IMR-90 (cell line): ENCODE results near the gene STUB1. TPM values are rescaled to one million over a fixed set of nuclear protein-coding genes. Genes with fewer than 3 reads are reported as not detected.

Experiments
- ATAC-seq: fragments of 200-7000 bp; cut with Tn5 transposase; 2 replicates; pipeline ENCODE4 v1.9.1; 2020; ENCODE audit warnings: low read depth, mild to moderate bottlenecking, moderate library complexity
- BruUV-seq: library from RNA; stranded (reverse); fragments of 400-500 nt; replicated peaks from 2 replicates; lab custom pipeline; 2021; lab: Mats Ljungman, UMichigan
- CTCF ChIA-PET: fragments of 300-600 bp; formaldehyde crosslinking; extraction: SDS; loops from one replicate; lab custom pipeline; 2021; ENCODE audit warnings: antibody characterized with exemption; lab: Yijun Ruan, JAX
- POLR2A ChIA-PET: fragments of 300-600 bp; sonication (Branson Sonifier 250); formaldehyde crosslinking; loops from one replicate; lab custom pipeline; 2022; ENCODE audit warnings: antibody characterized with exemption; ENCODE audit not compliant: unreplicated experiment; lab: Charles Lee
- DNase-seq: peaks from one replicate; pipeline ENCODE4 v3.0.0; 2013
- H2AFZ ChIP-seq: replicated peaks from 2 replicates; pipeline ENCODE3; 2013; ENCODE audit warnings: low read length, mild to moderate bottlenecking; ENCODE audit not compliant: poor library complexity
- H2AK5ac ChIP-seq: 2 replicates; pipeline ENCODE4 v1.6.1; 2013; ENCODE audit warnings: low read depth, low read length, inconsistent platforms
- H2AK9ac ChIP-seq: replicated peaks from 2 replicates; pipeline ENCODE3; 2013; ENCODE audit warnings: mild to moderate bottlenecking, low read depth, low read length, moderate library complexity; ENCODE audit not compliant: poor library complexity
- H2BK120ac ChIP-seq: 2 replicates; pipeline ENCODE4 v1.6.1; 2013; ENCODE audit warnings: low read depth, low read length, inconsistent platforms
- H2BK15ac ChIP-seq: 3 replicates; pipeline ENCODE4 v1.6.1; 2013; ENCODE audit warnings: low read depth, low read length, inconsistent platforms
- H2BK20ac ChIP-seq: 2 replicates; pipeline ENCODE4 v1.6.1; 2013; ENCODE audit warnings: low read depth, mild to moderate bottlenecking, inconsistent platforms, low read length, moderate library complexity
- H2BK5ac ChIP-seq: 2 replicates; pipeline ENCODE4 v1.6.1; 2013; ENCODE audit warnings: mild to moderate bottlenecking, low read depth, low read length, inconsistent platforms; ENCODE audit not compliant: poor library complexity, severe bottlenecking
- H3K14ac ChIP-seq: replicated peaks from 2 replicates; pipeline ENCODE4 v1.6.1; 2013; ENCODE audit warnings: low read depth, low read length, inconsistent platforms
- H3K18ac ChIP-seq: 2 replicates; pipeline ENCODE4 v1.6.1; 2013; ENCODE audit warnings: low read depth, low read length, control low read depth
- H3K23ac ChIP-seq: 2 replicates; pipeline ENCODE4 v1.6.1; 2013; ENCODE audit warnings: low read depth, low read length, inconsistent platforms
- H3K27ac ChIP-seq: 2 replicates; pipeline ENCODE4 v1.5.1; 2013; ENCODE audit warnings: mild to moderate bottlenecking, control low read depth, low read length; ENCODE audit not compliant: insufficient read depth
- H3K27me3 ChIP-seq: 2 replicates; pipeline ENCODE4 v1.6.1; 2013; ENCODE audit warnings: low read length; ENCODE audit not compliant: control insufficient read depth, insufficient read depth
- H3K36me3 ChIP-seq: 2 replicates; pipeline ENCODE4 v1.6.1; 2013; ENCODE audit warnings: low read length, mixed read lengths; ENCODE audit not compliant: control insufficient read depth, insufficient read depth
- H3K4ac ChIP-seq: 2 replicates; pipeline ENCODE4 v1.6.1; 2013; ENCODE audit warnings: low read depth, low read length, inconsistent platforms
- H3K4me1 ChIP-seq: 2 replicates; pipeline ENCODE4 v1.6.1; 2013; ENCODE audit warnings: low read length, mixed read lengths; ENCODE audit not compliant: control insufficient read depth, insufficient read depth
- H3K4me2 ChIP-seq: 2 replicates; pipeline ENCODE4 v1.6.1; 2013; ENCODE audit warnings: low read depth, mild to moderate bottlenecking, control low read depth, low read length, moderate library complexity
- H3K4me3 ChIP-seq: 2 replicates; pipeline ENCODE4 v1.5.1; 2013; ENCODE audit warnings: low read depth, mild to moderate bottlenecking, control low read depth, low read length, moderate library complexity; ENCODE audit not compliant: insufficient read depth
- H3K56ac ChIP-seq: 2 replicates; pipeline ENCODE4 v1.6.1; 2013; ENCODE audit warnings: low read length, inconsistent platforms; ENCODE audit not compliant: insufficient read depth; ENCODE audit errors: extremely low read depth
- H3K79me1 ChIP-seq, 2 experiments: 2 replicates each; pipeline ENCODE4 v1.6.1; 2013; ENCODE audit warnings: low read length in 2 of 2, inconsistent platforms in 1 of 2, low read depth in 1 of 2
- H3K9ac ChIP-seq: 2 replicates; pipeline ENCODE4 v1.6.1; 2013; ENCODE audit warnings: low read depth, low read length, control low read depth
- H3K9me1 ChIP-seq: 2 replicates; pipeline ENCODE4 v1.6.1; 2013; ENCODE audit warnings: low read length, inconsistent platforms; ENCODE audit not compliant: insufficient read depth
- H3K9me3 ChIP-seq: 2 replicates; pipeline ENCODE4 v1.6.1; 2013; ENCODE audit warnings: low read length; ENCODE audit not compliant: control insufficient read depth, insufficient read depth
- H4K20me1 ChIP-seq: 2 replicates; pipeline ENCODE4 v1.6.1; 2013; ENCODE audit warnings: low read length, inconsistent platforms; ENCODE audit not compliant: insufficient read depth
- H4K5ac ChIP-seq: 2 replicates; pipeline ENCODE4 v1.6.1; 2013; ENCODE audit warnings: mild to moderate bottlenecking, low read depth, low read length, control low read depth
- H4K8ac ChIP-seq, 2 experiments: 2 replicates each; pipeline ENCODE4 v1.6.1; 2013; ENCODE audit warnings: low read depth in 2 of 2, low read length in 2 of 2, control low read depth in 1 of 2, inconsistent platforms in 1 of 2
- H4K91ac ChIP-seq: 2 replicates; pipeline ENCODE4 v1.6.1; 2013; ENCODE audit warnings: low read depth, low read length, inconsistent platforms; ENCODE audit not compliant: insufficient read depth
- BHLHE40 ChIP-seq: fragments of 150-350 bp; IDR thresholded peaks from 2 replicates; pipeline ENCODE4 v1.6.1; 2016; ENCODE audit warnings: mild to moderate bottlenecking, low read depth, low read length
- CHD1 ChIP-seq: IDR thresholded peaks from 2 replicates; pipeline ENCODE4 v1.6.1; 2012; ENCODE audit warnings: low read depth, low read length, improper control_type of control experiment
- FOS ChIP-seq: fragments of 150-350 bp; IDR thresholded peaks from 2 replicates; pipeline ENCODE4 v1.6.1; 2016; ENCODE audit warnings: low read depth, low read length
- MAFK ChIP-seq: IDR thresholded peaks from 2 replicates; pipeline ENCODE4 v1.6.1; 2012; ENCODE audit warnings: low read depth, low read length, improper control_type of control experiment
- MAZ ChIP-seq: IDR thresholded peaks from 2 replicates; pipeline ENCODE4 v1.6.1; 2012; ENCODE audit warnings: low read depth, mild to moderate bottlenecking, low read length, improper control_type of control experiment, moderate library complexity, borderline replicate concordance
- MXI1 ChIP-seq: IDR thresholded peaks from 2 replicates; pipeline ENCODE4 v1.6.1; 2012; ENCODE audit warnings: low read depth, mild to moderate bottlenecking, low read length, moderate library complexity, borderline replicate concordance
- NFE2L2 ChIP-seq: fragments of 150-350 bp; IDR thresholded peaks from 2 replicates; pipeline ENCODE4 v1.6.1; 2016; ENCODE audit warnings: low read depth, mild to moderate bottlenecking, low read length
- POLR2A ChIP-seq: IDR thresholded peaks from 2 replicates; pipeline ENCODE4 v1.6.1; 2012; ENCODE audit warnings: mild to moderate bottlenecking, low read depth, low read length
- RAD21 ChIP-seq: IDR thresholded peaks from 2 replicates; pipeline ENCODE4 v1.6.1; 2012; ENCODE audit warnings: low read length, improper control_type of control experiment
- SMC3 ChIP-seq: fragments of 150-350 bp; IDR thresholded peaks from 2 replicates; pipeline ENCODE4 v1.6.1; 2016; ENCODE audit warnings: low read depth, mild to moderate bottlenecking, antibody characterized with exemption, low read length, moderate library complexity
- WGBS, 2 experiments: methylation state at CpG; one replicate each; pipeline versions ENCODE4 v1.1.5 to v1.1.7; 2013; ENCODE audit warnings: missing lambda C conversion rate in 2 of 2; ENCODE audit not compliant: insufficient read length in 1 of 2; ENCODE audit errors: extremely low coverage in 2 of 2; 5-methylcytosine and 5-hydroxymethylcytosine counted together
- dilution Hi-C: fragments of 300-500 bp; cut with HindIII; formaldehyde crosslinking; loops from one replicate; pipeline ENCODE4 v1.14.3; 2018; ENCODE audit warnings: low sequenced_read_pairs; ENCODE audit not compliant: unreplicated experiment
- in situ Hi-C: fragments of 300-500 bp; cut with MboI; formaldehyde crosslinking; loops from 3 replicates; pipeline ENCODE4 v1.14.3; 2019; ENCODE audit warnings: low sequenced_read_pairs, inconsistent platforms, mixed read lengths
- intact Hi-C: fragments of 100-400 bp; cut with micrococcal nuclease; formaldehyde crosslinking; loops from 2 replicates; pipeline ENCODE4 v1.10.0; 2022
- polyA plus RNA-seq, 3 experiments: library from polyadenylated mRNA; depleted of rRNA; stranded (reverse); fragments of >200 nt; gene quantifications; 2 replicates each; pipeline ENCODE4 v1.2.3, GENCODE V29; 2012; ENCODE audit warnings: low replicate concordance in 1 of 3
- total RNA-seq: library from RNA; depleted of rRNA; stranded (reverse); fragments of >200 nt; gene quantifications from 2 replicates; pipeline ENCODE4 v1.2.3, GENCODE V29; 2012
- TF ChIP-seq, protein P1 (sequence below): conservative IDR thresholded peaks from 2 replicates; pipeline ENCODE4 v1.5.1; 2012; ENCODE audit warnings: mild to moderate bottlenecking, low read depth, low read length, improper control_type of control experiment
- TF ChIP-seq, protein P2 (sequence below): fragments of 150-350 bp; IDR thresholded peaks from 2 replicates; pipeline ENCODE4 v1.6.1; 2016; ENCODE audit warnings: low read depth, mild to moderate bottlenecking, low read length, moderate library complexity, borderline replicate concordance
- TF ChIP-seq, protein P3 (sequence below): fragments of 150-350 bp; IDR thresholded peaks from 2 replicates; pipeline ENCODE4 v1.6.1; 2017; ENCODE audit warnings: mild to moderate bottlenecking, antibody characterized with exemption, low read length, low read depth

Gene STUB1
- total and polyA plus RNA-seq, 2 of the 4 experiments (the other 2 are of a cell fraction): 183 to 186 TPM

DNA sequence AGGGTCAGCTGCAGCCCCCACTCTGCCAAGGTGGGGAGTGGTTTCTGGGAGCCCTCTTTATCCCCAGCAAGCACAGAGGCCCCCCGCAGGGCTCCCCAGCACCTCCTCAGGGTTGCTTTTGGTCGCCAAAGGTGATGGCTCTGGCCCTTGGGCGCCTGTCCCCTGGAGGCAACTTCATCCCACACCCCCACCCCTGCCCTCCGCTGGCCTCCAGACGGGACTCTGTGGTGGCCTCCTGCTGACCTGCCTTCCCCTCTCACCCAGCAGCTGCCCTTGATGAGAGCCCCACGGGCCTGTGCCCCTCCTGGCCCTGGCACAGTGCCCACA is 20.1 kb upstream of the STUB1 start:
- Histone ChIP-seq H3K27me3 (no peaks in the 10 kb centered on the region), H2BK5ac (no peak overlapping the region), H3K9ac (no peak overlapping the region), H2AFZ (no peak overlapping the region), H4K20me1 (no peaks in the 10 kb centered on the region), H3K4me3 (no peak overlapping the region), H2BK15ac (no peak overlapping the region), H3K9me3 (no peaks in the 10 kb centered on the region), H3K79me1 (no peaks in the 10 kb centered on the region), H3K27ac (no peak overlapping the region), H2AK9ac (peak overlapping the region; percentile 28), H3K18ac (no peak overlapping the region), H3K23ac (no peak overlapping the region), H3K4me1 (peaks cover 5% of the 10 kb centered on the region), H2BK120ac (no peak overlapping the region), H4K91ac (no peak overlapping the region), H3K36me3 (peaks cover 4% of the 10 kb centered on the region), H3K56ac (no peak overlapping the region), H3K14ac (no peak overlapping the region), H4K5ac (no peak overlapping the region), H3K4ac (no peak overlapping the region), H4K8ac (no peak overlapping the region), H3K4me2 (no peak overlapping the region), H2AK5ac (no peak overlapping the region), H3K9me1 (no peaks in the 10 kb centered on the region), H2BK20ac (no peak overlapping the region)
- 48% methylated on average over 2 of the region's 6 CpGs; no CpG with 5 or more reads in 1 of the 2 experiments for WGBS, 2 experiments
- TF ChIP-seq BHLHE40 (no peak), MAZ (no peak), SMC3 (no peak), RAD21 (no peak), POLR2A (no peak), NFE2L2 (no peak), MXI1 (no peak), CHD1 (no peak), MAFK (no peak), FOS (no peak)
- TF ChIP-seq, protein P1, sequence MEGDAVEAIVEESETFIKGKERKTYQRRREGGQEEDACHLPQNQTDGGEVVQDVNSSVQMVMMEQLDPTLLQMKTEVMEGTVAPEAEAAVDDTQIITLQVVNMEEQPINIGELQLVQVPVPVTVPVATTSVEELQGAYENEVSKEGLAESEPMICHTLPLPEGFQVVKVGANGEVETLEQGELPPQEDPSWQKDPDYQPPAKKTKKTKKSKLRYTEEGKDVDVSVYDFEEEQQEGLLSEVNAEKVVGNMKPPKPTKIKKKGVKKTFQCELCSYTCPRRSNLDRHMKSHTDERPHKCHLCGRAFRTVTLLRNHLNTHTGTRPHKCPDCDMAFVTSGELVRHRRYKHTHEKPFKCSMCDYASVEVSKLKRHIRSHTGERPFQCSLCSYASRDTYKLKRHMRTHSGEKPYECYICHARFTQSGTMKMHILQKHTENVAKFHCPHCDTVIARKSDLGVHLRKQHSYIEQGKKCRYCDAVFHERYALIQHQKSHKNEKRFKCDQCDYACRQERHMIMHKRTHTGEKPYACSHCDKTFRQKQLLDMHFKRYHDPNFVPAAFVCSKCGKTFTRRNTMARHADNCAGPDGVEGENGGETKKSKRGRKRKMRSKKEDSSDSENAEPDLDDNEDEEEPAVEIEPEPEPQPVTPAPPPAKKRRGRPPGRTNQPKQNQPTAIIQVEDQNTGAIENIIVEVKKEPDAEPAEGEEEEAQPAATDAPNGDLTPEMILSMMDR: no peak
- TF ChIP-seq, protein P2, sequence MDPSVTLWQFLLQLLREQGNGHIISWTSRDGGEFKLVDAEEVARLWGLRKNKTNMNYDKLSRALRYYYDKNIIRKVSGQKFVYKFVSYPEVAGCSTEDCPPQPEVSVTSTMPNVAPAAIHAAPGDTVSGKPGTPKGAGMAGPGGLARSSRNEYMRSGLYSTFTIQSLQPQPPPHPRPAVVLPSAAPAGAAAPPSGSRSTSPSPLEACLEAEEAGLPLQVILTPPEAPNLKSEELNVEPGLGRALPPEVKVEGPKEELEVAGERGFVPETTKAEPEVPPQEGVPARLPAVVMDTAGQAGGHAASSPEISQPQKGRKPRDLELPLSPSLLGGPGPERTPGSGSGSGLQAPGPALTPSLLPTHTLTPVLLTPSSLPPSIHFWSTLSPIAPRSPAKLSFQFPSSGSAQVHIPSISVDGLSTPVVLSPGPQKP: no peak
- TF ChIP-seq, protein P3, sequence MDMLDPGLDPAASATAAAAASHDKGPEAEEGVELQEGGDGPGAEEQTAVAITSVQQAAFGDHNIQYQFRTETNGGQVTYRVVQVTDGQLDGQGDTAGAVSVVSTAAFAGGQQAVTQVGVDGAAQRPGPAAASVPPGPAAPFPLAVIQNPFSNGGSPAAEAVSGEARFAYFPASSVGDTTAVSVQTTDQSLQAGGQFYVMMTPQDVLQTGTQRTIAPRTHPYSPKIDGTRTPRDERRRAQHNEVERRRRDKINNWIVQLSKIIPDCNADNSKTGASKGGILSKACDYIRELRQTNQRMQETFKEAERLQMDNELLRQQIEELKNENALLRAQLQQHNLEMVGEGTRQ: no peak
- ChIA-PET CTCF (interaction anchor here (0.7 kb wide), 1 partner anchor 12 kb away, joined by 3 read pairs; no protein-coding TSS in a partner anchor), POLR2A (no interaction called here)
- dilution Hi-C loops (no loop called here), intact Hi-C loops (loop anchor here (2.0 kb wide), 1 partner anchor 81 kb away; no protein-coding TSS in a partner anchor), in situ Hi-C loops (no loop called here)
- BruUV-seq: no TSS peak
- no peak for ATAC-seq
- no peak for DNase-seq
